Middle frontal gyrus (tissue), 1 donor: ENCODE data around the gene ATP8B1.
"Not testable (repeated sequence)": the region's sequence is repeated elsewhere in the genome, so short reads cannot be mapped to it uniquely, and the experiment has no call there.

ENCODE experiments used
- DNase-seq: peaks from one replicate; pipeline ENCODE4 v3.0.0-alpha.2; 2015; ENCODE audit warnings: low spot score; ENCODE audit errors: extremely low spot score

ATP8B1 gene

DNA sequence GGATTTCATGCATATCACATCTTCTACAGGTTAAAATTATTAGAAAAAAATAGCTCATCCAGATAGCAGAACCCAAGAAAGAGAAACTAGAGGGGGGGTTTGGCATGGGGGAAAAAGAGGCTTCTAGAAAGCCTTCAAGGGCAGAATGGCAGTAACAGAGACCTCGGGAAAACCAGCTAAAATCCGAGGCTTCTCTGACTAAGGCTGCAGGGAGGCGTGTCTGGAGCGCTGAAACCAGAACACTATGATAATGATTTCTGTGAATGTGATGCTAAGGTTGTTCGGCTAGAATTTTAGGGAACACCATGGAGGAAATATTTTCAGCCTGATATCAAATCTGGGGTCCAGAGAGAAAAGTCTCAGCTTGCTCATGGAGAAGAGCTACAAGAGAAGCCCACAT lies 73.0 kb downstream of the ATP8B1 start:
- DNase-seq, result no peak

DNA sequence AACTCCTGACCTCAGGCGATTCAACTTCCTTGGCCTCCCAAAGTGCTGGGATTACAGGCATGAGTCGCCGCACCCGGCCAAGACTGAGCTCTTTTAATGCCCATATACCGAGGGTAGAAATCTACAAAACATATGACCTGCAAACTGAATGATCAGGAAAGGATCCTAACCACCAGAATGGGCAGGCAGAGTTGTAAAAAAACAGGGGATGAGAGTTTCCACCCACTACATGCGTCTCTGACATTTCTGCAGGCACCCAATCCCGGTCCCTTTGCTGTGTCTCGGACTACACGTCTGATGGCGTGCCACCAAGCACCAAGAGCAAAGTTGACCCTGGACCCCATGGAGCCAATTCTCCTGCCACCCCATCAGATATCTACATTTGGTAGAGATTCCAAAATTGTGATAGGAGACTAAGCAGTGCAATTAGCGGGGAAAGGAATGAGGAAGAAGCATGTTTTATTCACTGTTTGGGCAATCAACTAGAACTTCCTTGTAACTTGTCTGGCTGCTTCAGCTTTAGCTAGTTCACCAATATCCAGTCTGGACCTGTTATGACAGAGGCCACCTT lies 74.1 kb downstream of the ATP8B1 start:
- DNase-seq, result no peak

DNA sequence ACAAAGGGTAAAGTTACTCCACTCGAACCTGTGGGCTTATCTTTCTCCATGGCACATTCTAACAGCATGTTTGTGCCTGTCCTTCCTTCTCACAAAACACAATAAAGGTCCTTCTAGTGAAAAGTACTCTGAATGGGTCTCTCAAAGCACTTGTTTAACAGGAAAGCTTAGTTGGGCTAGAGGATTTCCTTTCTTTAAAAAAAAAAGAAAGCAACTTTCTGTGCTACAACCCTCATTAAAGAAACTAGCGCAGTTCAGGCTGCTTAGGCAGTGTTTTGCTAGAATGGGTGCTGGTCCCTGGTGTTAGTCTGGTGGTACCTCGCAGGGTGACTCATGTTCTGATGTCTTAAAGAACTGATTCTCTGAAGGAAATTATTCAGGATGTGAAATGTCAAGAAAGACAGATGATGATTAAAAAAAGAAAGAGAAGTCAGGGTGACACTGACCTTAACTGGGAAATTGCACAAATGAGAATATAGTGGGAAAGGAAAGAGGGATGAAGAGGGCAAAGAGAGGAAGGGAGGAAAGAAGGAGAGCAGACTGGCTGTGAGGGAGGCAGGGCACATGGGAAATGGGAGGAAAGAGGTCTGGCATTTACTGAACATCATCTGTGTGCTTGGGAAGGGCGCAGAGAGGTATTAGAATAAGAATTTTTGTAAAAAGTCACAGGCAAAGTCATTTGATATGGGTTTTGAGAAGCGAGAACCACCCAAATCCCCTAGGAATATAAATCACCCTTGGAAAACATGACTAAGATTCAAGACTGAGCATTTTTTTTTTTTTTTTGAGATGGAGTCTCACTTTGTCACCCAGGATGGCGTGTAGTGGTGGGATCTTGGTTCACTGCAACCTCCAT lies 74.9 kb downstream of the ATP8B1 start:
- DNase-seq, result no peak

DNA sequence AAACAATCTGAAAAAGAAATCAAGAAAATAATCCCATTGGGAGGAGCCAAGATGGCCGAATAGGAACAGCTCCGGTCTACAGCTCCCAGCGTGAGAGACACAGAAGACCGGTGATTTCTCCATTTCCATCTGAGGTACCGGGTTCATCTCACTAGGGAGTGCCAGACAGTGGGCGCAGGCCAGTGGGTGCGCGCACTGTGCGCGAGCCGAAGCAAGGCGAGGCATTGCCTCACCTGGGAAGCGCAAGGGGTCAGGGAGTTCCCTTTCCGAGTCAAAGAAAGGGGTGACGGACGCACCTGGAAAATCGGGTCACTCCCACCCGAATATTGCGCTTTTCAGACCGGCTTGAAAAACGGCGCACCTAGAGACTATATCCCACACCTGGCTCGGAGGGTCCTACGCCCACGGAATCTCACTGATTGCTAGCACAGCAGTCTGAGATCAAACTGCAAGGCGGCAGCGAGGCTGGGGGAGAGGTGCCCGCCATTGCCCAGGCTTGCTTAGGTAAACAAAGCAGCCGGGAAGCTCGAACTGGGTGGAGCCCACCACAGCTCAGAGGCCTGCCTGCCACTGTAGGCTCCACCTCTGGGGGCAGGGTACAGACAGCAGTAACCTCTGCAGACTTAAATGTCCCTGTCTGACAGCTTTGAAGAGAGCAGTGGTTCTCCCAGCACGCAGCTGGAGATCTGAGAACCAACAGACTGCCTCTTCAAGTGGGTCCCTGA lies 83.7 kb downstream of the ATP8B1 start:
- not testable (repeated sequence) for DNase-seq

DNA sequence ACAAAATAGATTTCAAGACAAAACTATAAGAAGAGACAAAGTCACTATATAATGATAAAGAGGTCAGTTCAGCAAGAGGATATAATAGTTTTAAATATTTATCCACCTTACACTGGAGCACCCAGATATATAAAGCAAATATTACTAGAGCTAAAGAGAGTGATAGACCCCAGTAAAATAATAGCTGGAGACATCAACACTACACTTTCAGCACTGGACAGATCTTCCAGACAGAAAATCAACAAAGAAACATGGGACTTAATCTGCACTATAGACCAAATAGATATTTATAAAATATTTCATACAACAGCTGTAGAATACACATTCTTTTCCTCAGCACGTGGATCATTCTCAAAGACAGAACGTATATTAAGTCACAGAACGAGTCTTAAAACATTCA lies 86.6 kb downstream of the ATP8B1 start:
- no peak for DNase-seq

DNA sequence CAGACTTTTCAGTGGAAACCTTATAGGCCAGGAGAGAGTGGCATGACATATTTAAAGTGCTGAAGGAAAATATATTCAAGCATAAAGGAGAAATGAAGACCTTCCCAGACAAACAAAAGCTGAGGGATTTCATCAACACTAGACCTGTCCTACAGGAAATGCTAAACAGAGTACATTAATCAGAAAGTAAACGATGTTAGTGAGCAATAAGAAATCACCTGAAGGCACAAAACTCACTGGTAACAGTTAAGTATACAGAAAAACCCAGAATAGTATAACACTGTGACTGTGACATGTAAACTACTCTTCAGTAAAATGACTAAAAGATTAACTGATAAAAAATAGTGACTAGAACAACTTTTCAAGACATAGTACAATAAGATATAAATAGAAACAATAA lies 87.4 kb downstream of the ATP8B1 start:
- no peak for DNase-seq

DNA sequence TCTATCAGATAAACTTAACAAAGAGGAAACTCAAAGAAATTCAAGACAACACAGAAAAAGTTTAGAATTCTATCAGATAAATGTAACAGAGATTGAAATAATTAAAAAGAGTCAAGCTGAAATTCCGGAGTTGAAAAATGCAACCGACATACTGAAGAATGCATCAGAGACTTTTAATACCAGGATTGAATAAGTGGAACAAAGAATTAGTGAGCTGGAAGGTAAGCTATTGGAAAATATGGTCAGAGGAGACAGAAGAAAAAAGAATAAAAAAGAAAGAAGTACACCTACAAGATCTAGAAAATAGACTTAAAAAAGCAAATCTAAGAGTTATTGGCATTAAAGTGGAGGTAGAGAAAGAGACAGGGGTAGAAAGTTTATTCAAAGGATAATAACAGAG lies 88.0 kb downstream of the ATP8B1 start:
- no peak for DNase-seq

DNA sequence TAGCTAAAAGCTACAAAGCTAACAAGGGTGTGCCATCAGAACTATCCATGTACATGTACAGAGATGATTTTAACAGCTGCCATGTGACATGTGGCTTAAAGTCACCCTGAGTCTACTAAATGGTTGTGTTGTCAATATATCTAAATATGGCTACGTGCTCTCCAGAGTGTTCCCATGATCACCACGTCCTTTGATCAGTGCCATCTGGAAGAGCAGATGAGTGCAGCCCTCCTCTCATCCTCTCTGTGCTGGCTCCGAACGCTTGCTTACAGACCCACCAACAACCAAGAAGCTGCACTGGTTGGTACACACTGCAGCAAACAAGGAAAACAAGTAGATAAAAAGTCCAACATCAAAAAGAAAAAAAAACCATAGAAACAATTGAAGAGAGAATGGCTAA lies 92.9 kb downstream of the ATP8B1 start:
- no peak for DNase-seq

DNA sequence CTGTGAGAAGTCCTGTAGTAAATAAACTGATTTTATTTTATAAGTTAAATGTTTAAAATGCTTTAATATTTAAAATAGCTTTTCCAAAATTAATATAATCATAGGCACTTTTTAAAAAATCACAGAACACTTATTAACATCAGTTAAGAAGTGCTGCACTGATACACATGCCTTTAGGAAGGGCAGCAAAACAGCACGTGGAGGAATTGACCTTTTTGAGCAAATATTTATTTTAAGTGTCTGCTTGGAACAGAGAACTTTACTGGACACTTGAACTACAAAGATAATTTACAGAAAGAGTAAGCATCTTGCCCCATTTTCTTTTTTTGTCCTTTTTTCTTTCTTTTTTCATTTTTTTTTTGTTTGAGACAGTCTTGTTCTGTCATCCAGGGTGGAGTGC lies 93.8 kb downstream of the ATP8B1 start:
- no peak for DNase-seq

DNA sequence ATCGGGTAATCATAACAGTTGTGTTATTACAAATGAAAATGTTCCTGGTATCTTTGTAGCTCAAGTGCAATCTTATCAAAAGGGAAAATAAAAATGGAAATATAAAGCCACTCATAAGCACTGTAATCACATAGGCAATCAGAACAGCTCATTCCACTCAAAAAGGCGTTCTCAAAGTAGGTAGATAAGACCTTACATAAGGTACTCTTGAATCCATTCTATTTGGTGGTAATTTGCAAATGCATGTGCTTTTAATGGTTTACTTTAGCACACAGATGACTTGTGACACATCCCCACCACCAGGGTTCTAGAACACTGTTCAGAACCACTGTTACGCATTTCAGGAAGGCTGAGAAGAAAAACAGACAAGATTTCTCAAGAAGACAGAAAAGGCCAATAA lies 94.8 kb downstream of the ATP8B1 start:
- DNase-seq, result no peak

DNA sequence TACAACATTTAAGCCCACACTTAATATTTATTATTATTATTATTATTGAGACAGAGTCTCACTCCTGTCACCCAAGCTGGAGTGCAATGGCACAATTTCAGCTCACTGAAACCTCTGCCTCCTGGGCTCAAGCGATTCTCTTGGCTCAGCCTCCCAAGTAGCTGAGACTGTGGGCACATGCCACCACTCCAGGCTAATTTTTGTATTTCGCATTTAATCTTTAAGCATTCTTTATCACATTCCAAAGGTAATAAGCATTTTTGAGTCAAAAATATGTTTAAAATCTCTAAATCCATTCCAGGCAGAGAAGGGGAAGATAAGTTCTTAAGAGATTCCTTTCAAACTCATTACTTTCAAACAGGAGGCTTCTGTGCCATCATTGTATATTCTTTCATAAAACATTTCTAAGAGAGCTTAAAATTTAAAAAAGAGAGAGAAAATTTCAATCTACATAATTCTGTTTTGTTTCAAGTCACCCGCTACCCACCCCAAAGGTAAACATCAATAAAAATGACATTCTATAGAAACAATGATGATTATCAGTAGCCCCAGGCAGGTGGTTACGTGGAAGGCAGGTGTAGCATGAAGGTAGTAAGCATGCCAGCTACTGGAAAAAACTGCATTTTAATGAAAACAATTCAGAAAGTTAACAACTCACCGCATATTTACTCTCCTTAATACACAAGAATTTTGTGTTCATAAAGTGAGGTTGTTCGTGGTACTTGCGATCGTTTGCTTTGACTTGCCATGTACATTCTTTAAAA lies 97.1 kb downstream of the ATP8B1 start:
- DNase-seq, result no peak

DNA sequence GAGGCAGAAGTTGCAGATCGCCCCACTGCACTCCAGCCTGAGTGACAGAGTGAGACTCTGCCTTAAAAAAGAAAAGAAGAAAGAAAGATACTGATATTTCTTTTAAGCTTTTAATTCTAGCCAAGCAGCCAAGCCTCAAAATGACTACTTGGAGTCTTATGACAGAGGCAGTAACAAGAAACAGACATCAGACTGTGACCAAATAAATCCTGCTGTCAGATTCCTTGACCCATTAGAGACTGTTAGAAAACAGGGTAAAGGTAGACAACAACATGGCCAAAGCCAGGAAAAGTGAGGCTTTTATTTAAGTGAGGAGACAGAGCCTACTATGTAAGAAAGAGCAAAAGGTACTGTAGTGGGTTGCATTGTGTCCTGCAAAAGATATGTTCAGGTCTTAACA lies 98.1 kb downstream of the ATP8B1 start:
- no peak for DNase-seq

DNA sequence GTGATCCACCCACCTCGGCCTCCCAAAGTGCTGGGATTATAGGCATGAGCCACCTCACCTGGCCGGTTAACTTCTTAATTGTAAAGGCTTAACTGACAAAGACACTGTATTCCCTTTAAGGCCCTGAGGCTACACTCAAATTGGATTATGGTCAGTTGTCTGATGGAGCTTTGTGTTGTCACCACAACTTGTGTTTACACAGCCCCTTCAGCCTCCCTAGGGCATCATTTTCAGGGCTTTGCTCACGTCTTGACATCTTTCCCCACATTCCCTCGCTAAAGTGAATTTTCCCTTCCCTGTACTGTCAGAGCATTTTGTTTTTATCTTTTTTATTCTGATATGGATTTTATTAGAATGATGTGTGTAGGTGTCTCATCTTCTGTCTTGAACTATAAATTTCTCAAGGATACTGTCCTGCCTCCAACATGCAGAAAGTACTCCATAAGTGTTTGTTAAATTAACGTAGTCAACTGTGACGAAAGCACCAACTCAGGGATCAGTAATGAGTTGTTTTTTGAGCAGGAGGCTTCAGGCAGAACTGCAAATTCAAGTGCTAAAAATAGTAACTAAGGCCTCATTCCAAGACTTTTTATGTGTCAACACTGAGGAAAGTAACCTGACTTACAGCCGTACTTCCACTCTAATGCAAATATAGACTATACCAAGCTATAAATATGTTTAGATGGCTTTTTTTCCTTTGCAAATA lies 104.4 kb downstream of the ATP8B1 start:
- no peak for DNase-seq

DNA sequence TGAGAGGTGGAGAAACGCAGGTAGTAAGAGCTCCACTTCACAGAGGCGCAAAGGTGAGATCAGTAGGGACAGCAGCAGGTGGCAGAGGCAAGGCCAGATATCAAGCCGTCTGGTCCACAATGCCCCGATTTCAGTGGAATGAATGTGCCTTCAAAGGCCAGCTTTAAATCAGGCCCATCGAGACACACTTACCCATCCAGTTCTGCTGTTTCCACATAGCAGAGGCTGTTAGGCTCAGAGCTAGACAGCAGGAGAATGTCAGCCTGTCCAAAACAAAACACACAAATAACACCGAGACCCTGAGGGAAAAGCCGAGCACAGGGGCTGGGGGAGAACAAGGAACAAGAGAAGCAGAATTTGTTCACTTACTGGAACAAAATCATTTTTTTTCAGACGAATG lies 105.7 kb downstream of the ATP8B1 start:
- DNase-seq, result no peak

DNA sequence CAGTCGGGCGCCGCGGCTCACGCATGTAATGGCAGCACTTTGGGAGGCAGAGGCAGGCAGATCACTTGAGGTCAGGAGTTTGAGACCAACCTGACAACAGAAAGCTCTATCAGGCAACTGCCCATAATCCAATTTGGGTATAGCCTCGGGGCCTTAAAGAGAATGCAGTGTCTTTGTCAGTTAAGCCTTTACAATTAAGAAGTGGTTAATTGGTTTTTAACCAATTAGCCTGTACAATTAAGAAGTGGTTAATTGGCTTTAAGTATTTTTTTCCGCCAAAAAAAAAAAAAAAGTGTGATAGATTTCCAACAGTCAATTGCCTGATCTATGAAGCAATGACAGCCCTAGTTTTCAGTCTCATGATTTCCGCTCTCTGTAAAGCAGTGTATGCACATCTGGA lies 106.8 kb downstream of the ATP8B1 start:
- DNase-seq, result no peak

DNA sequence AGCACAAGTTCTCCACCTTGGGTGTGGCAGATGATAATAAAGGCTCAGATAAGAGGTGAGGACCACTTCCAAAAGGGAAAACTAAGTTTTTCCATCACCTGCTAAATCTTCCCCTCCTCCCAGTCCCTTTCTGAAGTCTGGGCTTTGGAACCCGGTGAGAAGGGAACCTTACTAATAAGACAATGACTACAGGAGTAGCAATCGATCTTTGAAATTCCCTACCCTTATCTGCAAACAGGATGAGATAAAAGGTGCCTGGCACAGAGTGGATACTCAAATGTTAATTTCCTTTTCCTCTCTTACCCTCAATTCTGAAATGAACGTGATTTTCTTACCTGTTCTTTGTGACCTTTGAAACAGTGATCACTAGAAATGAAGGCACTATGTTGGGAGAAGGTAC lies 111.8 kb downstream of the ATP8B1 start:
- no peak for DNase-seq

DNA sequence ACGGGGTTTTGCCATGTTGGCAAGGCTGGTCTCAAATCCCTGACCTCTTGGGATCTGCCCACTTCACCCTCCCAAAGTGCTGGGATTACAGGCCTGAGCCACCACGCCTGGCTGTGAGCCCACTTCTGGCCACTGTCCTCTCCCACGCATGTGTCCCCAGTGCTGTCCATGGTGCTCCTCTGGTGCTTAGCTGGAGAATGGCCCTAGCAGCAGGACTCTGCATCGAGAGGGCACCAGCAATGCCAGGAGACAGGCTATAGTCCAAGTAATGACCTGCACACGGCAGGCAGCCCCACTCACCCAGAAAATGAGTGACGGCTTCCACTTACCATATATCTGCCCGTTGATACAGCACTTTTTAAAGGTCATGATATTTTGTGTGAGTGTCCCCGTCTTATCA lies 115.1 kb downstream of the ATP8B1 start:
- no peak for DNase-seq

DNA sequence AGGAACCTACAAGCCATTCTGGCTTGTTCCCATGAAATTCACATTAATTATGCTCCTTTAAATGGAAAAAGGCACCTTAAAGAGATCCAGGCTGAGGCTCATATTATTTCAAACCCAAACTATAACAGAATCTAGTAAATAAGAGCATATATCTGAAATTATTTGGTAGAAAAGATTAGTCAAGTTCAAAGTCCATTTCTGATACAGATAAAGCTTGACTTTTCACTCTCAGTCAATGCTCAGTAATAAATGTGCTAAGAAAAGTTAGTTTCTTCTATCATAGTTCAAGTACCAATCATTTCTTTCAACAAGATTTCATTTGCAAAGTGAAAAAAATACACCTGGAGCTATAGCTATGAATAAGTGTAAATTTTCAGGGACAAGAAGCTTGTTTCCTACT lies 119.6 kb downstream of the ATP8B1 start:
- no peak for DNase-seq

DNA sequence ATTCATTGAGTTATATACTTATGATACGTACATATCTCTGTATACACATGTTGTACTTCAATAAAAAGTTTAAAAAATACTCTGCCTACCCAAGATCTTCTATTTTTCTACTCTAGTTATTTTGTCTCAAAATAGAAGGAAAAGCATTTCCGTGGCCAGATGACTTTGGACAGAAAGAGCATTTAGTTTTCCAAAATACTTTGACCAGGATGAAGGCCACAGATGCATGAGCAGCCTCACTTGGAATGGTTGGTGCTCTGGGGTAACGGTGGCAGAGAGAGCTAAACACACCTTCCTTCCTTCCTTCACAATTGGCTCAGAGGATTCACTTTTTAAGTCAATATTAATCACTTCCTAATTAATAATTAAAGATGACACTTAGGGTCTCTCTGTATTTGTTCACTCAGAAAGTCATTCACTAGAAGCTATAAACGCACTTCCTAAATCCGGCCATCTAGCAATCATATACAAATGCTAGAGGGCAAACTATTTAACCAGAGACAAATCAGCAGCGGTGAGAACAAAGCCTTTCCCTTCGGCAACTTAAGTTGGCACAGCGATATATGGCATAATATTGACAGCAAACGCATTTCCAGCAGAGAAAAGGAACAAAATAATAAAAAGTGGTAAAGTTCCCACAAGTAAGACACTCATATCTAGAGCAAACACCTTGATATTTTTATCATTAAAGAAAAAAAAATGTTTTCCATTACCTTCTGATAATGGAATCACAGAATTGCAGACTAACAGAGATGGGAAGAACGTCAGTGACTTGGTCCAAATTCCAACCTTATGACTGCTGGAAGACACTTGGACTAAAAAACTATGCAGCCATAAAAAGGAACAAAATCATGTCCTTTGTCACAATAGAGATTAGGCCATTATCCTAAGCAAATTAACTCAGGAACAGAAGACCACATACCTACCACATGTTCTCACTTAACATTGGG lies 125.6 kb downstream of the ATP8B1 start:
- no peak for DNase-seq

DNA sequence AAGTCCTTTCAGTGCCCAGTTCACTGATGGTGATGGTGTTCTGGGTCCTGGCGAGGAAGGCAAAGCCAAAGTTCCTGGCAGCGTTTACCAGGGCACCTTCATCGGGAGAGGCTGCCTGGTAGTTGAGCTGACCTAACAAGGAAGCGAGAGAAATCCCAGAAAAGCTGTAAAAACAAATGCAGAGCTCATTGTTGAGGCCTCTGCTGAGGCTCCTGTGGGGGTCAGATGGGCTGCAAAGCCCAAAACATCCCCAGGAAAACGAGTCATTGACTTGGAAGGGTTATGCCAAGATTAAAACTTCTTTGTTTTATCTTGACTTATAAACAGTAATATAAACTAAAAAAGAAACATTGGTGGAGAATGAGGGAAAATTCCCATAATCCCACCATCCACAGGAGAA lies 128.2 kb downstream of the ATP8B1 start:
- DNase-seq, result no peak
